Measurements from ENCODE around the gene HNF4A.

Gene HNF4A

GRCh38 chr20:44400671-44400969 lies 45.1 kb downstream of the HNF4A start:
- no peaks in the 10 kb centered on the region for H3K36me3 ChIP-seq (ENCODE audit: control insufficient read depth, insufficient read depth, low read length)
- H3K79me2 ChIP-seq: no peaks in the 10 kb centered on the region
- H3K9ac ChIP-seq: no peak overlapping the region
- H3K27me3 ChIP-seq (ENCODE audit: control insufficient read depth, insufficient read depth, low read length): no peaks in the 10 kb centered on the region
- H3K4me1 ChIP-seq: peaks cover 5% of the 10 kb centered on the region
- no peak overlapping the region for H2AFZ ChIP-seq
- no peak overlapping the region for H3K4me3 ChIP-seq (ENCODE audit: low read depth, low read length)
- no peak overlapping the region for H3K4me2 ChIP-seq (ENCODE audit: low read length)
- no peaks in the 10 kb centered on the region for H3K9me3 ChIP-seq (ENCODE audit: control insufficient read depth, low read length)
- TF ChIP-seq, protein P1, sequence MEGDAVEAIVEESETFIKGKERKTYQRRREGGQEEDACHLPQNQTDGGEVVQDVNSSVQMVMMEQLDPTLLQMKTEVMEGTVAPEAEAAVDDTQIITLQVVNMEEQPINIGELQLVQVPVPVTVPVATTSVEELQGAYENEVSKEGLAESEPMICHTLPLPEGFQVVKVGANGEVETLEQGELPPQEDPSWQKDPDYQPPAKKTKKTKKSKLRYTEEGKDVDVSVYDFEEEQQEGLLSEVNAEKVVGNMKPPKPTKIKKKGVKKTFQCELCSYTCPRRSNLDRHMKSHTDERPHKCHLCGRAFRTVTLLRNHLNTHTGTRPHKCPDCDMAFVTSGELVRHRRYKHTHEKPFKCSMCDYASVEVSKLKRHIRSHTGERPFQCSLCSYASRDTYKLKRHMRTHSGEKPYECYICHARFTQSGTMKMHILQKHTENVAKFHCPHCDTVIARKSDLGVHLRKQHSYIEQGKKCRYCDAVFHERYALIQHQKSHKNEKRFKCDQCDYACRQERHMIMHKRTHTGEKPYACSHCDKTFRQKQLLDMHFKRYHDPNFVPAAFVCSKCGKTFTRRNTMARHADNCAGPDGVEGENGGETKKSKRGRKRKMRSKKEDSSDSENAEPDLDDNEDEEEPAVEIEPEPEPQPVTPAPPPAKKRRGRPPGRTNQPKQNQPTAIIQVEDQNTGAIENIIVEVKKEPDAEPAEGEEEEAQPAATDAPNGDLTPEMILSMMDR (IDR thresholded peaks at IDR 0.05): no peak
- no peak overlapping the region for H3K27ac ChIP-seq

DNA sequence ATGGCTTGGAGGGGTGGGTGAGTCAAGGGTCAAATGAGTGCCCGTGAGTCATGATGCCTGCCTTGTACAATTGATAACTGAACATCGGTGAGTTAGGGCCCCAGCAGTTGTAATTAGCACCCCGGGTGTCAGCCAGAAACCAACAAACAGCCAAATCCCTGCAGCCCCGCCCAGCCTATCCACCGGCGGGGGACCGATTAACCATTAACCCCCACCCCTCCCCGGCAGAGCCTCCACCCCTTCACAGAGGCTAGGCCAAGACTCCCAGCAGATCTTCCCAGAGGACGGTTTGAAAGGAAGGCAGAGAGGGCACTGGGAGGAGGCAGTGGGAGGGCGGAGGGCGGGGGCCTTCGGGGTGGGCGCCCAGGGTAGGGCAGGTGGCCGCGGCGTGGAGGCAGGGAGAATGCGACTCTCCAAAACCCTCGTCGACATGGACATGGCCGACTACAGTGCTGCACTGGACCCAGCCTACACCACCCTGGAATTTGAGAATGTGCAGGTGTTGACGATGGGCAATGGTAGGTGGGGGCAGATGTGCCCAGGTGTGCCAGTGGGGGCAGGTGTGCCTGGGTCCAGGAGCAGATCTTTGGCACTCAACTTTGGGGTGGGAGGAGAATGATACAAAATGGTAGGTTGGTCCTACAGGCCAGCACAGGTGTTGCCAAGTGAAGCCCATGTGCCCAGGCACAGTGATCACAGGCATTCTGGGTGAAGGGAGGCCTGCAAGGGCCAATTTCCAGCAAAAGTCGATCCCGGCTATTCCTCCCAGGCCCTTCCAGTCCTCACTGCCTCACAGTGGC lies 45.7 kb downstream of the HNF4A start:
- Histone ChIP-seq H3K36me3 (ENCODE audit: control insufficient read depth, insufficient read depth, low read length) (no peaks in the 10 kb centered on the region), H3K27me3 (ENCODE audit: control insufficient read depth, insufficient read depth, low read length) (no peaks in the 10 kb centered on the region), H2AFZ (no peak overlapping the region), H3K9ac (no peak overlapping the region), H3K4me1 (peaks cover 5% of the 10 kb centered on the region), H3K4me3 (ENCODE audit: low read depth, low read length) (no peak overlapping the region), H3K27ac (no peak overlapping the region), H3K4me2 (ENCODE audit: low read length) (no peak overlapping the region), H3K9me3 (ENCODE audit: control insufficient read depth, low read length) (no peaks in the 10 kb centered on the region), H3K79me2 (no peaks in the 10 kb centered on the region)
- TF ChIP-seq, protein P1 (IDR thresholded peaks at IDR 0.05): no peak

DNA sequence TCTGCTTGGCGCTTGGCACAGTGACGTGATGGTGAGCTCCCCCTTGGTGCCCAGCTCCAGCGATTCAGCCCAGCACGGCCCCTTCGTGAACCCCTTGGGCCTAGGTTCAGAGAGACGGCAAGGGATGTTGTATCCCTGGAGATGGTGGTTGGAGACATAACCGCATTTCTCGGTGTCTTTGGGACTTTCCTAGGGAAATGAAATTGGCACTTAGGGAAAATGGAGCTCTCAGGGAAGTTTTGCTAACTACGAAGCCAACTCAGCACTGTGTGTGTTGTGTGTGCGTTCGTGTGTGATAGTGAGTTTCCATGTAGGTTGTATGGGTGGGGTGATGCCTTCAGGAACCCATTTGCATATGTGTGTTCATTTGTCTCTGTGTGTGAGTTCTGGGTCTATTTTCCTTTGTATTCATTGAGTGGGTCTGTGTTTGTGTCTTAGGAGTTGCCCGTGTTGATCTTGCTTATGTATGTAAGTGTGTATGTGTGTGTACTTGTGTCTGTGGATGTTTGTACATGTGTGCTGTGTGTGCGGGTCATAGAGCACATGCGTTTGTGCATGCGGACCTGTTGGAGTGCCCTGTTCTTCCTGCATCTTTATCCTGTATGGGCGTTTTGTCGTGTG lies 46.4 kb downstream of the HNF4A start:
- Histone ChIP-seq H3K9ac (no peak overlapping the region), H3K4me1 (peaks cover 5% of the 10 kb centered on the region)

GRCh38 chr20:44402391-44403193 lies 47.1 kb downstream of the HNF4A start:
- H3K4me1 ChIP-seq: peaks cover 5% of the 10 kb centered on the region
- TF ChIP-seq, protein P1 (IDR thresholded peaks at IDR 0.05): no peak
- no peak overlapping the region for H3K9ac ChIP-seq

More for the DNA sequence above, 46.4 kb downstream of the HNF4A start:
- Histone ChIP-seq H3K4me3 (ENCODE audit: low read depth, low read length) (no peak overlapping the region), H3K27ac (no peak overlapping the region), H3K27me3 (ENCODE audit: control insufficient read depth, insufficient read depth, low read length) (no peaks in the 10 kb centered on the region), H3K36me3 (ENCODE audit: control insufficient read depth, insufficient read depth, low read length) (no peaks in the 10 kb centered on the region), H3K9me3 (ENCODE audit: control insufficient read depth, low read length) (no peaks in the 10 kb centered on the region), H3K4me2 (ENCODE audit: low read length) (no peak overlapping the region), H2AFZ (no peak overlapping the region), H3K79me2 (no peaks in the 10 kb centered on the region)
- TF ChIP-seq, protein P1 (IDR thresholded peaks at IDR 0.05): no peak

More at GRCh38 chr20:44402391-44403193, 47.1 kb downstream of the HNF4A start:
- no peaks in the 10 kb centered on the region for H3K79me2 ChIP-seq
- no peak overlapping the region for H3K4me3 ChIP-seq (ENCODE audit: low read depth, low read length)
- no peak overlapping the region for H3K4me2 ChIP-seq (ENCODE audit: low read length)
- peak overlapping the region; percentile 42 for H2AFZ ChIP-seq
- no peaks in the 10 kb centered on the region for H3K27me3 ChIP-seq (ENCODE audit: control insufficient read depth, insufficient read depth, low read length)
- no peaks in the 10 kb centered on the region for H3K9me3 ChIP-seq (ENCODE audit: control insufficient read depth, low read length)
- no peaks in the 10 kb centered on the region for H3K36me3 ChIP-seq (ENCODE audit: control insufficient read depth, insufficient read depth, low read length)
- no peak overlapping the region for H3K27ac ChIP-seq
